K562 (cell line): Measurements from ENCODE around the gene TARS3. TPM values are rescaled to one million over a fixed set of nuclear protein-coding genes. Genes with fewer than 3 reads are reported as not detected.

ENCODE experiments used
- CHD1 ChIP-seq: fragments of 200-600 bp; sonication (generic); IDR thresholded peaks from one replicate; pipeline ENCODE4 v1.6.1; 2012; ENCODE audit warnings: mild to moderate bottlenecking, moderate library complexity, low read length, inconsistent platforms
- FUS ChIP-seq: fragments of 200-400 bp; formaldehyde crosslinking; optimal IDR thresholded peaks from 2 replicates; pipeline ENCODE3; 2017; ENCODE audit warnings: low read depth, low read length
- MAFG ChIP-seq: fragments of 450-650 bp; conservative IDR thresholded peaks from 2 replicates; pipeline ENCODE4 v1.6.1; 2016; ENCODE audit warnings: missing genetic modification characterization, missing compliant biosample characterization
- NRF1 ChIP-seq, 2 experiments: fragments of 450-650 bp; IDR thresholded peaks in 1 of 2; conservative IDR thresholded peaks in 1 of 2; 2 replicates each; pipeline ENCODE4 v1.6.1; 2014; ENCODE audit warnings: mild to moderate bottlenecking in 2 of 2
- PHB ChIP-seq: fragments of 250-450 bp; sonication (Bioruptor Pico); IDR thresholded peaks from 2 replicates; pipeline ENCODE4 v1.5.0; 2021
- polyA plus RNA-seq, 8 experiments: library from polyadenylated mRNA; depleted of rRNA in 4 of 8; stranded (reverse) in 5 of 8; unstranded in 3 of 8; fragments of >200 nt; fragmentation: Nextera tagmentation in 2 of 8; fragmentation: Illumina TruSeq in 1 of 8; extraction: Ambion mirVana in 2 of 8; extraction: Trizol in 1 of 8; gene quantifications; 2 replicates each; pipeline versions ENCODE4 v1.2.1 to v1.2.3, GENCODE V29; 2011 to 2014; ENCODE audit warnings: inconsistent platforms in 1 of 8, missing spikeins in 1 of 8
- total RNA-seq, 7 experiments: library from RNA; depleted of rRNA in 6 of 7; stranded (reverse); fragments of >200 nt in 6 of 7; fragmentation: Illumina TruSeq in 2 of 7; extraction: Trizol in 2 of 7; gene quantifications; 2 replicates each; pipeline versions ENCODE4 v1.2.1 to v1.2.3, GENCODE V29; 2011 to 2021; ENCODE audit warnings: low replicate concordance in 1 of 7
- TF ChIP-seq, protein P1 (sequence below), 2 experiments: fragments of 450-650 bp; conservative IDR thresholded peaks; 2 replicates each; pipeline ENCODE4 v1.6.1; 2017; ENCODE audit warnings: mild to moderate bottlenecking in 2 of 2, moderate library complexity in 2 of 2
- TF ChIP-seq, protein P2 (sequence below): fragments of 450-650 bp; IDR thresholded peaks from 2 replicates; pipeline ENCODE4 v1.6.1; 2016; ENCODE audit warnings: mild to moderate bottlenecking, moderate library complexity
- TF ChIP-seq, protein P3 (sequence below): sonication (generic); formaldehyde crosslinking; IDR thresholded peaks from 2 replicates; pipeline ENCODE4 v1.9.0; 2022; ENCODE audit warnings: mild to moderate bottlenecking, missing genetic modification reagents
- TF ChIP-seq, protein P4 (sequence below): fragments of 250-450 bp; sonication (Bioruptor Pico); IDR thresholded peaks from 2 replicates; pipeline ENCODE4 v1.4.0; 2020; ENCODE audit warnings: mild to moderate bottlenecking, moderate library complexity, borderline replicate concordance

The TARS3 gene
- total and polyA plus RNA-seq, 9 of the 15 experiments (the other 6 are each of a cell fraction or from before 2014, with no cell fraction given) = 2.1 to 14.7 (median 9.8) TPM

DNA sequence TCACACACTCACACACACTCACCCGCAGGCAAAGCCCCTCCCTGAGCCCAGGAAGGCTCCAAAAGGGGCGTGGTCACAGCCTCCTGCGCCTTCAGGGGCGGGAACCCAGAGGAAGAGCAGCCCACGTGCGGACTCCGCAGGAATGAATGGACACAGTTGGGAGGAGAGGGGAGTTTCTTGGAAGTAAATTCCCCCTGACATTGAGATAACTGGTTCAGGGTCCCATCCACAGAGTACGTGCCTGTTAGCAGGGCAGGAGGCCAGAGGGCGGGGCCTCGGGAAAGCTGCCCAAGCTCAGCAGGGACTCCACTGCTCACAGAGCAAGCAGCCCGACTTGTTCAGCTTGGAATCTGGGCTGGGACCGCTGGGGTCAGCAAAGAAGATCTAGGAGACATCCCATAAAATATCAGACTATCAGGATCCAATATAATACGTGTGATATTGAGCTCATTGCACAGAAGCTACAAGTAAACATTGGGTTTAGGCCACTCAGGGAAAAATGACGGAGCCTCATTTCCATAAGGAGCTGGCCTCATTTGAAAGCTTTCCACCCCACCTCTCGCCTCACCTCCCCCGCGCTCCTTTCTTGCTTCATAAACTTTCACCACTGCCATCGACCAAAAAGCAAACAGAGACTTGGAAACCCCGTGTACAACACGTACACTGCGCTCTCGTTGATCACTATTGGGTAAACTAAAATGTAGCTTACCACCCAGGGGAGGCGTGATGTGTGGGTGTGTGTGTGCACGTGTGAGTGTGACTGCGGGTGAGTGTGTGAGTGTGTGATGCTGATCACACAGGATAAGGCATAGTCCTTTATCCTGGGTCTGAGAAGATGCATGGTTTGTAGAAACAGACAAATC is 108.1 kb downstream of the TARS3 start (continued):
- TF ChIP-seq MAFG (tag) (no peak), PHB (CRISPR knock-in tag) (no peak), NRF1 (conservative IDR thresholded peaks at IDR 0.05 in 1 of 2, IDR thresholded peaks at IDR 0.05 in 1 of 2) (peak; percentile 51 to 65), CHD1 (no peak), FUS (no peak)
- TF ChIP-seq, protein P1, sequence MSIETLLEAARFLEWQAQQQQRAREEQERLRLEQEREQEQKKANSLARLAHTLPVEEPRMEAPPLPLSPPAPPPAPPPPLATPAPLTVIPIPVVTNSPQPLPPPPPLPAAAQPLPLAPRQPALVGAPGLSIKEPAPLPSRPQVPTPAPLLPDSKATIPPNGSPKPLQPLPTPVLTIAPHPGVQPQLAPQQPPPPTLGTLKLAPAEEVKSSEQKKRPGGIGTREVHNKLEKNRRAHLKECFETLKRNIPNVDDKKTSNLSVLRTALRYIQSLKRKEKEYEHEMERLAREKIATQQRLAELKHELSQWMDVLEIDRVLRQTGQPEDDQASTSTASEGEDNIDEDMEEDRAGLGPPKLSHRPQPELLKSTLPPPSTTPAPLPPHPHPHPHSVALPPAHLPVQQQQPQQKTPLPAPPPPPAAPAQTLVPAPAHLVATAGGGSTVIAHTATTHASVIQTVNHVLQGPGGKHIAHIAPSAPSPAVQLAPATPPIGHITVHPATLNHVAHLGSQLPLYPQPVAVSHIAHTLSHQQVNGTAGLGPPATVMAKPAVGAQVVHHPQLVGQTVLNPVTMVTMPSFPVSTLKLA (conservative IDR thresholded peaks at IDR 0.05) = peak; percentile 82 to 86
- TF ChIP-seq, protein P2, sequence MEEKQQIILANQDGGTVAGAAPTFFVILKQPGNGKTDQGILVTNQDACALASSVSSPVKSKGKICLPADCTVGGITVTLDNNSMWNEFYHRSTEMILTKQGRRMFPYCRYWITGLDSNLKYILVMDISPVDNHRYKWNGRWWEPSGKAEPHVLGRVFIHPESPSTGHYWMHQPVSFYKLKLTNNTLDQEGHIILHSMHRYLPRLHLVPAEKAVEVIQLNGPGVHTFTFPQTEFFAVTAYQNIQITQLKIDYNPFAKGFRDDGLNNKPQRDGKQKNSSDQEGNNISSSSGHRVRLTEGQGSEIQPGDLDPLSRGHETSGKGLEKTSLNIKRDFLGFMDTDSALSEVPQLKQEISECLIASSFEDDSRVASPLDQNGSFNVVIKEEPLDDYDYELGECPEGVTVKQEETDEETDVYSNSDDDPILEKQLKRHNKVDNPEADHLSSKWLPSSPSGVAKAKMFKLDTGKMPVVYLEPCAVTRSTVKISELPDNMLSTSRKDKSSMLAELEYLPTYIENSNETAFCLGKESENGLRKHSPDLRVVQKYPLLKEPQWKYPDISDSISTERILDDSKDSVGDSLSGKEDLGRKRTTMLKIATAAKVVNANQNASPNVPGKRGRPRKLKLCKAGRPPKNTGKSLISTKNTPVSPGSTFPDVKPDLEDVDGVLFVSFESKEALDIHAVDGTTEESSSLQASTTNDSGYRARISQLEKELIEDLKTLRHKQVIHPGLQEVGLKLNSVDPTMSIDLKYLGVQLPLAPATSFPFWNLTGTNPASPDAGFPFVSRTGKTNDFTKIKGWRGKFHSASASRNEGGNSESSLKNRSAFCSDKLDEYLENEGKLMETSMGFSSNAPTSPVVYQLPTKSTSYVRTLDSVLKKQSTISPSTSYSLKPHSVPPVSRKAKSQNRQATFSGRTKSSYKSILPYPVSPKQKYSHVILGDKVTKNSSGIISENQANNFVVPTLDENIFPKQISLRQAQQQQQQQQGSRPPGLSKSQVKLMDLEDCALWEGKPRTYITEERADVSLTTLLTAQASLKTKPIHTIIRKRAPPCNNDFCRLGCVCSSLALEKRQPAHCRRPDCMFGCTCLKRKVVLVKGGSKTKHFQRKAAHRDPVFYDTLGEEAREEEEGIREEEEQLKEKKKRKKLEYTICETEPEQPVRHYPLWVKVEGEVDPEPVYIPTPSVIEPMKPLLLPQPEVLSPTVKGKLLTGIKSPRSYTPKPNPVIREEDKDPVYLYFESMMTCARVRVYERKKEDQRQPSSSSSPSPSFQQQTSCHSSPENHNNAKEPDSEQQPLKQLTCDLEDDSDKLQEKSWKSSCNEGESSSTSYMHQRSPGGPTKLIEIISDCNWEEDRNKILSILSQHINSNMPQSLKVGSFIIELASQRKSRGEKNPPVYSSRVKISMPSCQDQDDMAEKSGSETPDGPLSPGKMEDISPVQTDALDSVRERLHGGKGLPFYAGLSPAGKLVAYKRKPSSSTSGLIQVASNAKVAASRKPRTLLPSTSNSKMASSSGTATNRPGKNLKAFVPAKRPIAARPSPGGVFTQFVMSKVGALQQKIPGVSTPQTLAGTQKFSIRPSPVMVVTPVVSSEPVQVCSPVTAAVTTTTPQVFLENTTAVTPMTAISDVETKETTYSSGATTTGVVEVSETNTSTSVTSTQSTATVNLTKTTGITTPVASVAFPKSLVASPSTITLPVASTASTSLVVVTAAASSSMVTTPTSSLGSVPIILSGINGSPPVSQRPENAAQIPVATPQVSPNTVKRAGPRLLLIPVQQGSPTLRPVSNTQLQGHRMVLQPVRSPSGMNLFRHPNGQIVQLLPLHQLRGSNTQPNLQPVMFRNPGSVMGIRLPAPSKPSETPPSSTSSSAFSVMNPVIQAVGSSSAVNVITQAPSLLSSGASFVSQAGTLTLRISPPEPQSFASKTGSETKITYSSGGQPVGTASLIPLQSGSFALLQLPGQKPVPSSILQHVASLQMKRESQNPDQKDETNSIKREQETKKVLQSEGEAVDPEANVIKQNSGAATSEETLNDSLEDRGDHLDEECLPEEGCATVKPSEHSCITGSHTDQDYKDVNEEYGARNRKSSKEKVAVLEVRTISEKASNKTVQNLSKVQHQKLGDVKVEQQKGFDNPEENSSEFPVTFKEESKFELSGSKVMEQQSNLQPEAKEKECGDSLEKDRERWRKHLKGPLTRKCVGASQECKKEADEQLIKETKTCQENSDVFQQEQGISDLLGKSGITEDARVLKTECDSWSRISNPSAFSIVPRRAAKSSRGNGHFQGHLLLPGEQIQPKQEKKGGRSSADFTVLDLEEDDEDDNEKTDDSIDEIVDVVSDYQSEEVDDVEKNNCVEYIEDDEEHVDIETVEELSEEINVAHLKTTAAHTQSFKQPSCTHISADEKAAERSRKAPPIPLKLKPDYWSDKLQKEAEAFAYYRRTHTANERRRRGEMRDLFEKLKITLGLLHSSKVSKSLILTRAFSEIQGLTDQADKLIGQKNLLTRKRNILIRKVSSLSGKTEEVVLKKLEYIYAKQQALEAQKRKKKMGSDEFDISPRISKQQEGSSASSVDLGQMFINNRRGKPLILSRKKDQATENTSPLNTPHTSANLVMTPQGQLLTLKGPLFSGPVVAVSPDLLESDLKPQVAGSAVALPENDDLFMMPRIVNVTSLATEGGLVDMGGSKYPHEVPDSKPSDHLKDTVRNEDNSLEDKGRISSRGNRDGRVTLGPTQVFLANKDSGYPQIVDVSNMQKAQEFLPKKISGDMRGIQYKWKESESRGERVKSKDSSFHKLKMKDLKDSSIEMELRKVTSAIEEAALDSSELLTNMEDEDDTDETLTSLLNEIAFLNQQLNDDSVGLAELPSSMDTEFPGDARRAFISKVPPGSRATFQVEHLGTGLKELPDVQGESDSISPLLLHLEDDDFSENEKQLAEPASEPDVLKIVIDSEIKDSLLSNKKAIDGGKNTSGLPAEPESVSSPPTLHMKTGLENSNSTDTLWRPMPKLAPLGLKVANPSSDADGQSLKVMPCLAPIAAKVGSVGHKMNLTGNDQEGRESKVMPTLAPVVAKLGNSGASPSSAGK = peak; percentile 88
- TF ChIP-seq, protein P3, sequence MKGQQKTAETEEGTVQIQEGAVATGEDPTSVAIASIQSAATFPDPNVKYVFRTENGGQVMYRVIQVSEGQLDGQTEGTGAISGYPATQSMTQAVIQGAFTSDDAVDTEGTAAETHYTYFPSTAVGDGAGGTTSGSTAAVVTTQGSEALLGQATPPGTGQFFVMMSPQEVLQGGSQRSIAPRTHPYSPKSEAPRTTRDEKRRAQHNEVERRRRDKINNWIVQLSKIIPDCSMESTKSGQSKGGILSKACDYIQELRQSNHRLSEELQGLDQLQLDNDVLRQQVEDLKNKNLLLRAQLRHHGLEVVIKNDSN (CRISPR knock-in tag) = peak; percentile 39; the same call in 1 of the 2 replicates
- TF ChIP-seq, protein P4, sequence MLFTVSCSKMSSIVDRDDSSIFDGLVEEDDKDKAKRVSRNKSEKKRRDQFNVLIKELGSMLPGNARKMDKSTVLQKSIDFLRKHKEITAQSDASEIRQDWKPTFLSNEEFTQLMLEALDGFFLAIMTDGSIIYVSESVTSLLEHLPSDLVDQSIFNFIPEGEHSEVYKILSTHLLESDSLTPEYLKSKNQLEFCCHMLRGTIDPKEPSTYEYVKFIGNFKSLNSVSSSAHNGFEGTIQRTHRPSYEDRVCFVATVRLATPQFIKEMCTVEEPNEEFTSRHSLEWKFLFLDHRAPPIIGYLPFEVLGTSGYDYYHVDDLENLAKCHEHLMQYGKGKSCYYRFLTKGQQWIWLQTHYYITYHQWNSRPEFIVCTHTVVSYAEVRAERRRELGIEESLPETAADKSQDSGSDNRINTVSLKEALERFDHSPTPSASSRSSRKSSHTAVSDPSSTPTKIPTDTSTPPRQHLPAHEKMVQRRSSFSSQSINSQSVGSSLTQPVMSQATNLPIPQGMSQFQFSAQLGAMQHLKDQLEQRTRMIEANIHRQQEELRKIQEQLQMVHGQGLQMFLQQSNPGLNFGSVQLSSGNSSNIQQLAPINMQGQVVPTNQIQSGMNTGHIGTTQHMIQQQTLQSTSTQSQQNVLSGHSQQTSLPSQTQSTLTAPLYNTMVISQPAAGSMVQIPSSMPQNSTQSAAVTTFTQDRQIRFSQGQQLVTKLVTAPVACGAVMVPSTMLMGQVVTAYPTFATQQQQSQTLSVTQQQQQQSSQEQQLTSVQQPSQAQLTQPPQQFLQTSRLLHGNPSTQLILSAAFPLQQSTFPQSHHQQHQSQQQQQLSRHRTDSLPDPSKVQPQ (CRISPR knock-in tag) = no peak
